AML-193 (cell line): ENCODE data around the gene LAMA1.
A peak's percentile ranks its signal among the peaks of the same experiment; 100 is the strongest.

Source experiments
- DNase-seq, 2 experiments: peaks; one replicate each; lab custom pipeline; 2025; lab: John Stamatoyannopoulos, UW

LAMA1 gene

DNA sequence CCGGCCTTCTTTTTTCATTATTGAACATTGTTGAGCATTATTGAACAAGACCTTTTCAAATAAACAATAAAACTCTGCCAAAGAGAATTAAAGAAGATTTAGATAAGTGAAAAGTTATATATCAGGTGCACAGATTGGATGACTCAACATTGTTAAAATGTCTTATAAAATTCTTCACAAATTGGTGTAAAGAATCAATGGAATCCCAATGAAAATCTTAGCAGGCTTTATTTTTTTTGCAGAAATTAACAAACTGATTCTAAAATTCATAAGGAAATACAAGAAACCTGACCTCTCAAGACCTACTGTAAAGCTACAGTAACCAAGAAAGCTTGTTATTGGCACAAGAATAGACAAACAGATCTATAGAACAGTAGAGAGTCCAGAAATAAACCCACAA, 70.3 kb downstream of the LAMA1 start:
- no peak for DNase-seq

DNA sequence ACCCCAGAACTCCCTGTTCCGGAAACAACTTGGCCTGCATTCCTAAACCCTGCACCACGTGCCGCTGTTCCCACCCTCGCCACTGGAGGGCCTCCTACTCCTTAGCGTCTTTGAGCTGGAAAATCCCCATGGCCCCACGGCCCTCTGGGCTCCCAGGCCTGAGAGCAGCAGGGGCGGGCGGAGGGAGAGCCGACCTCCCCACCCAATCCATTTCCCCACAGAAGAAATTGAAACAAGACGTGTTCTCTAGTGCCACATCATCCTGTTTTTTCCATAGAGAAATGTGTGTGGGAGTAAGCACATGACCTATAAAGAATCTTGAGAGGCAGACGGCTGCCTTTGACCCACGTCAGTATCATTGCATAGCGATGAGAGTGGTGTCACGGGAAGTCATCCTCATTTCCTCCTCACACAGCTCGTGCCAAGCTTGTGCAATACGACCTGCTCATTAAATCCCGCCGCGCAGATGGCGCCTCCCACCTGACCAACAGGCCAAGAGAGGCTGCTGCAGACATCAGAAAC, 79.2 kb downstream of the LAMA1 start:
- DNase-seq, result peak in 1 of 2 experiments; percentile 0

DNA sequence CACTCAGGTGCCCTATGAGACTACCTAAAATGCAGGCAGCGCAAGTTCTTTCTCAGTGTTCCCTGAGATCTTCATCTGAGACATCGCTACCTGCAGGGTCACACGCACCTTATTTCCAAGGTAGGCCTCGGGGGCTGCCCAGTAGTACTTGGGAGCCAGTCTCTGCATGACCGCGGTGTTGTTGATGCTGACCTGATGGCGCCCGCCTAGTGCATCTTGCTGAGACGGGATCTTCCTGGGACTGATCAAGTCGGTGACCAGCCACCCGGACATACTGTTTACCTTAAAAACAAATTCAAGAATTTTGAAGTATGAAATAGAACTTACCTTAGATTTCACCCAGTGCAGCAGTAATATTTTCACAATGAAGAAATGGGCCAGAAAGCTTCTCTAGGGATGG, 80.1 kb downstream of the LAMA1 start:
- DNase-seq, result no peak

DNA sequence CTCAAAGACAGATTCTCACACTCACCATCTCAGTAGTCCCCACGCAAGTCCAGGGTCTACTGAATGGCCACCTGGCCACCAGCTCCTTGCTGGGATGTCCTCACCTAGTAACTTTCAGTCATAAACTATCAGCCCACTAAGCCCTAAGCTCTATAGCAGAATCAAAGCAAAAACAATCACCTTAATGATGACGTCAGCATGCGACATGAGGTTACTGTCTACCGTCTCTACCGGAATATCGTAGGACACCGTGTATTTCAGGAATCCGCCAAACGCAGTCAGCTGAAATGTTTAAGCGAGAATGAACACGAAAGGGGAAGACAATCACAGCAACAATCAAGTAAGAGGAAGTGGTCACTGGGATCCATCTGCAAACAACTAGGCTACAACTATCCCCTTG, 81.8 kb downstream of the LAMA1 start:
- no peak for DNase-seq

DNA sequence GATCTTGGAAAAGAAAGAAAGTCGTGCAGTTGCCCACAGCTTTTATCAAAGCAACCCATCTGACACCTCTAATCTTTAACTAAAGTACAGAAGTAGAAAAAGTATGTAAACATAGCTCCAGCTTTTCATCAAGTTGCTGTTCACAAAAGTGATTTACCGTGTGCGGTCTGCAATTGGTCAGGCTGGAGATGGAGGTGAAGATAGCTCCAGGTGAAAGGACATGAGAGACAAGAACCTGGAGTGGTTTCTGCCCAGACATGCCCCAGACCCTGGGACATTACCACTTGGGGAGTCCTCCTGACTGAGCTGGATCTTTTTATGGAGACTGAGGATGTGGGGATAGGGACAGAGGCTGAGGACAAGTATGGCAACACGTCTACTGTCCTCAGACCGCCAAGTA, 82.7 kb downstream of the LAMA1 start:
- DNase-seq, result no peak

DNA sequence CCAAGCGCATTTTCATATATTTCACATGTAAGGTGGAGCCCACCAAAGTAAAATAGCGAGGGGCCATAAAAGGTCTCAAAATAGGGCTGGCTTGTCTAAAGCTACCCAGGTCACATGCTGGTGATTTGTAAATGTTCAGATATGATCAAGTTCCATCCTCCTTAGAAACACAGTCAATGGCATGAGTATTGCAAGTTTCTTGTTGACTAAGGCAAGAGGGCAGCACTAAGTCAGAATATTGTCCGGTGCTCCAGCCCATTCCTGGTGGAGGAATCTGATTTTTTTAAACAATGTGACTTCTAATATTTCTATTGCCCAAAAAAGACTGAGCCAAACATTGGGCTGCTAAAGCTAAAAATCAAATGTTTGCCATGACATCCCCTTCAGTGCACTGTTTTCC, 85.1 kb downstream of the LAMA1 start:
- no peak for DNase-seq

DNA sequence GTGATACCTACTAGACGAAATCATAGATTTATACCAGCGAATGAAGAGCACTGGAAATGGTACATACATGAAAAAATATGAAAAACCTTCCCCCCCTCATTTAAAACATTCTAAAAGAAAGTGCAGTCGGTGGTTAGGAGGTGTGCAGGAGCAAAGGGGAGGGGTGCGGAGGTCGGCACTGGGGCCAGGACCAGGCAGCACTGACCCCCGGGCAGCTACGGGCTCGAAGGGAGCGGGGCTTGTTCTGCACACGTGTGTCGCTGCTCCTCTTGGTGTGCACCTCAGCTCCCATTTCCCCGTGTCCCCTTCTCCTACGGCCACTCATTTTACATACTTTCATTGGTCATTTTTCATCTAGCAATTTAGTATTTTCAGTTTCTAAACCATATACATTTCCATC, 89.0 kb downstream of the LAMA1 start:
- no peak for DNase-seq

DNA sequence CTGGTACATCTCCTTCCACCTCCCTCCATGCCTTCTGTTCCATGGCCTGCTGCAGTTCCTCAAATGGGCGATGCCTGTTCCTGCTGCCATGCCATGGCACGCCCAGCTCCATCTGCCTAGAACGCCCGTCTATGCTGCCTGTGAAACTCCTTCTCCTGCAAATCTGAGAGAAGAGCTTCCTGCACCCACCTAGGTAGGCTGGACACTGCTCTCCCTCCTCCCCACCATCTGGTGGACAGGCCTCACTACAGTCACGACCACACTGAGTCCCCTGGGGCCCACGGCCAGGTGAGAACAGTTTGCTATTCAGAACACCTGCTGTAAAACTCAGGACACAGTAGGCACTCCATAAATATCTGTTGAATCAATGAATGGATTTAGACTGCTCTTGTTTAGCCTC, 92.4 kb downstream of the LAMA1 start:
- DNase-seq, result no peak

DNA sequence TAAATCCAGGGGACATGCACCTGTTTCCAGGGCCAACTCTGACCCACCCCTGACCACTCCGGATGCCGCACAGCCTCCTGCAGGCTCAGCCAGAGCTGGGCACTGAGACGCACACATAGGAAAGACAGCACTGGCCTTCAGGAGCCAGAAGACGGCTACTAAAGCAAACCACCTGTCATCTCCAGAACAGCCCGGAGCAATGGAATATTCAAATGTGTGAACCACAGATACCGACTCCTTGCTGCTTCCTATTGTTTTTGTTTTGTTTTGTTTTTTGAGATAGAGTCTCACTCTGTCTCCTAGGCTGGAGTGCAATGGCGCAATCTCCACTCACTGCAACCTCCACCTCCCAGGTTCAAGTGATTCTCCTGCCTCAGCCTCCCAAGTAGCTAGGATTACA, 94.0 kb downstream of the LAMA1 start:
- DNase-seq, result no peak

DNA sequence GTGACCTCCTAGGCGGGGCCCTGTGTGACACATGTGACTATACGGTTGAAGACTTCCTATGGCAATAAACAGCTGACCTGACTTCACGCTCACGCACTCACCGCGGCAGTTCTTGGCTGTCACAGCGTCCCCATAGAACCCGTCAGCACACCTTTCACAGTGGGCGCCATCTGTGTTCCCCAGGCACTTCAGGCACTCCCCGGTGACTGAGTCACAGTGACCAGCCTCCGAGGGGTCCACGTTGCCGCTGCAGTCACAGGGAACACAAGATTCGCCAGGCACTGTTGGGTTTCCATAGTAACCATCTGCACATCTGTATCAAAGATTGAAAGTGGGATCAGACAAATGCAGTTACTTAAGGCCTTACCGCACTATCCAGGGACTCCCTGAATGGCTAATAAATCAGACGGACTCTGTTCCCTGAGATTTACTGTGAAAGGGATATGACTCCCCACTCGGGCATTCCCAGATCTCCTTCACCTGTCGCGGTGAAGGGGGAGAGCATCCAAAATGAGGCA, 94.5 kb downstream of the LAMA1 start:
- DNase-seq, result no peak

DNA sequence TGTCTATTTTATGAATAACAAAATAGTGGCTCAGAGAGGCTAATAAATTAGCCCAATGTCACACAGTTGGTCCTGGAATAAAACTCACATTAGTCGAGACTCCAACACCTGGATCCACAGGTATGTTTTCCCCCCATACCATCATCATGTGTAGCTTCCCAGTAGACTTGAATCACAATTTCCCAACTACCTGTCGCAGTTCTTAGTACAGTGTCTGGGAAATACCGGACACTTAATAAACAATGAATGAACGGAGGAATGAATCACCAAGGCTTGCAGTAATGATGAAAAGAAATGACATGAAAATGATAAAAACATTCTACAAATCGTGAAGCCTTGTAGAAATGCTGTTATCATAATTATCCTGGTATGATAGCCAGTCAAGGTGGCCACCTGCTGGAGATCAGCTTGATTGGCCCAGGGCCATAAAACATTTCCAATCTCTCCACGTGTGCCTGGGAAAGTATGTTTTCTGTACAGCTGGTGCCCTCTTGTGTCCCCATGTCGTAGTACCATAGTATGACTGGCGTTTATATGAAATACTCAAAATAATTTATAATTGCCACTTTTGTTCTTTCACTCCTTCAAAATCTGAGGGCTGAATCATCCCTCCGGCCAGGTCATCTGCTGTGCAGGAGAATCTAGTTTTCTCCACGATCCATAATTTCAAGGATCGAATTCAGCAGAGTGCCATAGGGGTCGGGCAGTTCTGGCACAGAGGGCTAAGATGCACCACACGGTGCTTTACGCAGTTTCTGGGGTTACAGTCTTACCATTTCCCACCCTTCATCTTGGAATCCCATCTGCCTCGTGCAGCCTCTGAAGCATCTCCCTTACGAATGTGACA, 95.4 kb downstream of the LAMA1 start:
- DNase-seq, result peak; percentile 16 to 19

DNA sequence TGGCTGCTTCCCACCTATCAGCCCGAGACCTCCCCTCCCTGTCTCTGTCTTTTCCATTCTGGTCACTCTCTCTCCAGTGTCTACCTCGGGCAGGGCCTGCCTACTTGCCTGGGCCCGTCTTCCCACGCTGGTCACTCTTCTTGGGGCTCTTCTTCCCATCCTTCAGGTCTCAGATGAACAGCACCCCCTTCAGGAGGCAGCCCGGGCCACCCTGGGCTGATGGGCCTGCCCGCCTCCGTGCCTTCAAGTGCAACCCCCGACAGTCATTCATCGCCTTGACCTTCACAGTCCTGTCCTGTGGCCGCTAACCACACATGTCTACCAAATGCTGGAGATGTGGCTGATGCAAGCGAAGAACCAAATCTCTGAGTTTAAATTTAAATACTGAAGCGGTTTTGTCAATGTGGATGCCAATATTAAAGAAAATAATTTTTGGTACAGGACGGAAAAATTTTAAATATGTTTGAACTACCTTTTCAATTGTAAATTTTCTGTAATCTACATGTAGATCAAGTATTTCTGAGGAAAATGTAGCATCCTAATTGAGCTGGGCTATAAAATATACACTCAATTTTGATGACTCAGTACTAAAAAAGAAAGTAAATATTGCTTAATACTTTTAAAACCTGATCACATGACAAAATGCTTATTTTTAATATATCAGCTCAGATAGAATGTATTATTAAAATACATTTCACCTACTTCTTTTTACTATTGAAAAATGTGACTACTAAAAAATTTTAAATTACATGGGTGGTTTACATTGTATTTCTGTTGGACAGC, 96.4 kb downstream of the LAMA1 start:
- DNase-seq, result no peak

DNA sequence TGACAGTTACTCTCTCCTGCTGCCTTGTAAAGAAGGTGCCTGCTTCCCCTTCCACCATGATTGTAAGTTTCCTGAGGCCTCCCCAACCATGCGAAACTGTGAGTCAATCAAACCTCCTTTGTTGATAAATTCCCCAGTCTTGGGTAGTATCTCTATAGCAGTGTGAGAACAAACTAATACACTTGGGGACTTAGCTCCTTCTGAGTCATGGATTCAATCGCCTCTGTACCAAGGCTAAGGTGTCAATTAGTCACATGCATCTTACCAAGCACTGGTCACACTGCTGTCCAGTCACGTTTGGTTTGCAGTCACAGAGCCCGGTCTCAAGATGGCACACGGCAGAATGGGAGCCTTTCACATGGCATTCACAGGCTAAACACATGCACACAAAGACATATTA, 100.6 kb downstream of the LAMA1 start:
- DNase-seq, result no peak

DNA sequence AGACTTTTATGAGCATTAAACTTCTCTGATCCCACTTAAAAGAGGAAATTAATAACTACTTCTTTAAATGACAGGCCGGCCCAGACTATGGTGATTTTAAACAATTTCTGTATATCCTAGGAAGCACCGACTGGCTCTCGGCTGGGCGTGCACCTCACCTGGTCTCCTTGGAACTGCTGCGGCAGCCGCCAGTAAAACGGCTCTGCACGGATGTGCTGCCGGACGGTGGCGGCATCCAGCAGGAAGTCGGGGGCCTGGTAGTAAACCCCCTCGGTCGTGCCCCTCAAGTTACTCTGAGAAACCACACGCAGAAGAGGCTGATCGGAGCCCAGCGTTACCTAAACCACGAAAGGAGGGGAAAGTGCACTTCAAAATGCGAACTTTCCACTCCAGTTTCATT, 106.5 kb downstream of the LAMA1 start:
- DNase-seq, result no peak

DNA sequence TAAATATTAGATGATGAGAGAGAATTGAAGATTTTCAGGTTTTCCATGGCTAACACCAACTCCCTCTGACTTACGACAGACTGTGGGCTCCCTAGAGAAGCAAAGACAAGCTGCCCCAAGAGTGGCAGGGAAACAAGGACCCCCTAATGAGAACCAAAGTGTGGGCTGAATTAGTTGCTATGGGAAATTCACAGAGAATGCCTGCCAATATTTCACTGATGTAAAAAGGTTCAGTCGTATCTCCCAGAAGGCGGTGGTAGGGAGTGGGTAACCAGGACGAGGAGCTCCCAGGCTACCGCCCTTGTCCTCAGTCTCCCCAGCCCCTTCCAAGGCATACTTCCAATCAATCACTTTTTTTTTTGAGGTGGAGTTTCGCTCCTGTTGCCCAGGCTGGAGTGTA, 113.6 kb downstream of the LAMA1 start:
- no peak for DNase-seq

DNA sequence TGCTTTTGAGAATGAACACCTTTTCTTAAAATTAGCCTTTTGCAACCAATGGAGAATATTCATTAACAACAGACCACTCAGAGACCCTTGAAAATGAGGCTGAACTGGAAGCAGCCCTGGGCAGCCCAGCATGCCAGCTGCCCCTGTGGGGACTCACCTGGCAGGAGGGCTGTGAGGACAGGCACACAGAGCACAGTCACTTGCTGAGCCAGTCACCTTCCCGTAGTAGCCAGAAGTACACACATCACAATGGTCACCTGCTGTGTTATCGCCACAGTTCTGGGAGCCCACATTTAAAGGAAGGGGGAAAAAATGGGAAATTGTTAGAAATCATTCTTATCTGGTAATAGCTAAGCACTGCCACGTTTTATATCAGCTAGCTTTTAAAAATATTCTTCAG, 115.5 kb downstream of the LAMA1 start:
- no peak for DNase-seq

DNA sequence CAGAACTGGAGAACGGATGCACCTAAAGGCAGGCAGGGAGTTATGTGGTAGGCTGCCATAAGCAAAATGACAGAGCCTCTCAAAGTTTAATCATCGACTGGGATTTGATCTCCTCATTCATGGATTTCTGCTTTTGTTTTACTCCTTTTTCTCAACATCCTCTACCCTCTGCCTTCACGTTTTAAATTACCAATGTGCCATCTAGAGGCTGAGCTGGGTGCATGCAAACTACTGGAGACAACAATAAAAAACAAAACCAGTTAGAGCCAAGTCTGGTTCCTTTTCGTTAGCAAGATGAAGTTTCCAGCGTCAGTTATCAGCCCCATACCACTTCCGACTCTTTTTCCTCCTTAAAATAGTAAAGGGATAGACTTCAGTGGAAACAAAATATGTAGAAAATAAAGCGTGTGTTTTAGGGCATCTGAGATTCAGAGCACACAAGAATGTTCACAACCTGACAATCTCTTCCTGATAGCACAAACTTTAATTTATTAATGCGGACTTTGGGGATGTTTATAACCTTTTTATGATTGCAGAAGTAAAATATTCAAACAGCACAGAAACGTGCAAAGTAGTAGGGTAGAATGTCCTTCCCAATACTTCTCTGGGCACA, 117.0 kb downstream of the LAMA1 start:
- peak in 1 of 2 experiments; percentile 0 for DNase-seq

DNA sequence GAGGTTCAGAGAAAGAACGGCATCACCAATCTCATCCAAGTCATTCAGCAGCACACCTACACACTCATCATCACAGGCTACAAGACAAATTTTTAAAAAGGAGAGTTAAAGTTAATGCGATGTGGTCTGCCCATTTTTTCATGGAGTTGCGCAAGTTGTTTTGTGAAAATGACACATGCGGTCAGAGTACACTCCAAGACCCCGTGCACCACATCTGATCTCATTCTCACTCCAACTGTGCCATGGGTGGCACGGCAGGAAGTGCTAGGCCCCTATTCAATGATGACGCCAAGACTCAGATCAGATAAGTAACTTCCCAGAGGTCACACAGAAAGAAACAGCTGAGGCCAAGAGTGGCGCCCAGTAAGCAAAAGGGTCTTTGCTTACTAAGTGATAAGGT, 119.8 kb downstream of the LAMA1 start:
- no peak for DNase-seq

DNA sequence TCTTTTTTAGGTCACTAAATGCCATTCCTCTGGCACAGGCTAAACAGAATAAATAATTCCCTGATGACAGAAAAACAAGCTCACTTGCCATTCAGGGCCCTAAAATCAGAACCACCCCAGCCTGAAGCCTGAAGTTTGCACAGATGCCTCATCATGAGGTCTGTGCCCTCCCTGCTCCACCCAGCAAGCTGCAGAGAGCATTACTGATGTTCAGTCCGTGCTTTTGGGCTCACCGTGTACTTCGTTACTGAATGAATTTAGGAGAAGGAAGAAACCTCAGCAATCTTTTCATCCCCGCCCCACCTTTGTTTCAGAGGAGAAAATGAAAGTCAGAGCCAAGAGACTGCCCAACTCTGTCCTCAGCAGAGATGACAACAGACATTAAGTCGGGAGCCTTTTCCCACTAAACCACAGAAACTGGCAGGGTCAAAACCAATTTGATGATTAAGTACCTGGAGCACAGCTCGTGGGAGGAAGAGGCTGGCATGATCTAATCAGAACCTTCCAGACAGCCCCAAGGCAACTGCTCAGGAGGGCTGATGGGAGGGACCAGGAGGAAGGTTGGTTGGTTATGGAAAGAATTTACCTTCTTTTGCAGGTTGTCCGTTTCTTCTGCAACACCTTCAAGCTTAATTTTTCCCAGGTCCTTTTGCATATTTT, 122.7 kb downstream of the LAMA1 start:
- DNase-seq, result no peak

DNA sequence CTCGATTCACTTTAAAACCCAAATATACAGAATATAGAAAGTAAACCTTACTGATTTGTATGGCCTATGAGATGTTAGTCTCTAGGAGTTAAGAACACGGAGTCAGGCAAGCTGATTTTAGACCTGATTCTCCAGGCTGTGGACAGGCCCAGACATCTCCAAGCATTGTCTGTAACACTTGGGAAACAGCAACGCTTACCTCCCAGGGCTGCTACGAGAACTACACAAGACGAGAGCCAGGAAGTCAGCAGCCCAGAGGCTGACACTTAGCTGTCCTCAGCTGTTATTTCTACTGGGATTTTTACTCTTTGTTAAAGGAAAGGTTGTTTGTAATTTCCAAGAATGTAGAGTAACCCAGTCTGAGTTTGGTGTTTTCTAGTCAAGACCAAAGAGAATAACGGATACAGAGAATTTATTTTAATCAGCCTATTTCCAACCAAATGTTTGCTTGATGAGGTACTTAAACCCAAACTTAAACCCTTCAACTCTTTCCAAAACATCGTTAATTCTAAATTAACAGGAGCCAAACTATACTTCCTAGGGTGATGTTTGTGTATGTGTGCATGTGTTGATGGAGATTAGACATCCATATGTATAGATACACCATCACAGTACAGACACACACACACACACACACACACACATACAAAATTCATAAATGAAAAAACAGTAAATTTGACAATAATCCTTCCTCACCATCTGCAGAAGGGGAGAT, 123.4 kb downstream of the LAMA1 start:
- no peak for DNase-seq

DNA sequence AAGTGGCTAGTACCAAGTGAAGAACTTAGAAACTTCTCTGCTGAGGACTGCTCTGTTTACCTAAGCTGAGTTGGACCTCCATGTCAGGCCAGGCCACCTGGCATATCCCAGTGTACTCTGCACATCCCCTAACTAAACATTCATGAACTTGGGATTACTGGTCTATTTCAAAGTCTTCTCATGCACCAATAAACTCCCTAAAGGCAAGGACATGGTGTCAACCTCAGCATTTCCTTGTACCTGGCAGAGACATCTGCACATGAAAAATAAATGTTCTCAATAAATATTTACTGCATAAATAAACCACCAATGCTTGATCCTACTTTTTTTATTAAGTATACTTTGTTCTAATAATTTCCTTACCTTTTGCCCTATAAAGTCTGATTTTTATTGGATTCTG, 124.8 kb downstream of the LAMA1 start:
- no peak for DNase-seq
